ENCODE measurements around the gene DAGLA. TPM values are rescaled to one million over a fixed set of nuclear protein-coding genes. Genes with fewer than 3 reads are reported as not detected.

The DAGLA gene
- total and polyA plus RNA-seq, 2 of the 13 experiments (the other 11 are each of a cell fraction or from before 2014, with no cell fraction given) = 2.6 to 3.9 TPM

GRCh38 chr11:61679893-61680621 lies at the start of gene DAGLA (continued):
- TF ChIP-seq REST (IDR thresholded peaks at IDR 0.05; ENCODE audit: borderline replicate concordance in 1 of 2, low read depth in 1 of 2, low read length in 2 of 2) (no peak), ZNF143 (CRISPR knock-in tag; IDR thresholded peaks at IDR 0.05) (no peak), ZBTB43 (CRISPR knock-in tag; conservative IDR thresholded peaks at IDR 0.05) (no peak), ZNF33A (CRISPR knock-in tag; IDR thresholded peaks at IDR 0.05; ENCODE audit: borderline replicate concordance) (no peak), CREB1 (IDR thresholded peaks at IDR 0.05) (no peak), CREB1 (CRISPR knock-in tag; IDR thresholded peaks at IDR 0.05) (no peak), YEATS2 (CRISPR knock-in tag; IDR thresholded peaks at IDR 0.05; ENCODE audit: borderline replicate concordance) (no peak), ZNF235 (CRISPR knock-in tag; IDR thresholded peaks at IDR 0.05; ENCODE audit: borderline replicate concordance) (no peak), CSRNP2 (CRISPR knock-in tag; conservative IDR thresholded peaks at IDR 0.05; ENCODE audit: low read depth) (no peak), ZNF639 (CRISPR knock-in tag; conservative IDR thresholded peaks at IDR 0.05) (peak; percentile 44; the same call in 1 of the 2 replicates), POGZ (CRISPR knock-in tag; IDR thresholded peaks at IDR 0.05) (peak; percentile 38; the same call in 1 of the 2 replicates), THAP11 (CRISPR knock-in tag; IDR thresholded peaks at IDR 0.05) (peak; percentile 43; the same call in 1 of the 2 replicates), CCAR2 (optimal IDR thresholded peaks at IDR 0.05; ENCODE audit: low read depth, low read length) (no peak)
- TF ChIP-seq, protein P1, sequence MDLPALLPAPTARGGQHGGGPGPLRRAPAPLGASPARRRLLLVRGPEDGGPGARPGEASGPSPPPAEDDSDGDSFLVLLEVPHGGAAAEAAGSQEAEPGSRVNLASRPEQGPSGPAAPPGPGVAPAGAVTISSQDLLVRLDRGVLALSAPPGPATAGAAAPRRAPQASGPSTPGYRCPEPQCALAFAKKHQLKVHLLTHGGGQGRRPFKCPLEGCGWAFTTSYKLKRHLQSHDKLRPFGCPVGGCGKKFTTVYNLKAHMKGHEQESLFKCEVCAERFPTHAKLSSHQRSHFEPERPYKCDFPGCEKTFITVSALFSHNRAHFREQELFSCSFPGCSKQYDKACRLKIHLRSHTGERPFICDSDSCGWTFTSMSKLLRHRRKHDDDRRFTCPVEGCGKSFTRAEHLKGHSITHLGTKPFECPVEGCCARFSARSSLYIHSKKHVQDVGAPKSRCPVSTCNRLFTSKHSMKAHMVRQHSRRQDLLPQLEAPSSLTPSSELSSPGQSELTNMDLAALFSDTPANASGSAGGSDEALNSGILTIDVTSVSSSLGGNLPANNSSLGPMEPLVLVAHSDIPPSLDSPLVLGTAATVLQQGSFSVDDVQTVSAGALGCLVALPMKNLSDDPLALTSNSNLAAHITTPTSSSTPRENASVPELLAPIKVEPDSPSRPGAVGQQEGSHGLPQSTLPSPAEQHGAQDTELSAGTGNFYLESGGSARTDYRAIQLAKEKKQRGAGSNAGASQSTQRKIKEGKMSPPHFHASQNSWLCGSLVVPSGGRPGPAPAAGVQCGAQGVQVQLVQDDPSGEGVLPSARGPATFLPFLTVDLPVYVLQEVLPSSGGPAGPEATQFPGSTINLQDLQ (CRISPR knock-in tag; IDR thresholded peaks at IDR 0.05) = no peak
- TF ChIP-seq, protein P2, sequence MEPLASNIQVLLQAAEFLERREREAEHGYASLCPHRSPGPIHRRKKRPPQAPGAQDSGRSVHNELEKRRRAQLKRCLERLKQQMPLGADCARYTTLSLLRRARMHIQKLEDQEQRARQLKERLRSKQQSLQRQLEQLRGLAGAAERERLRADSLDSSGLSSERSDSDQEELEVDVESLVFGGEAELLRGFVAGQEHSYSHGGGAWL (CRISPR knock-in tag; IDR thresholded peaks at IDR 0.05) = no peak
- TF ChIP-seq, protein P3, sequence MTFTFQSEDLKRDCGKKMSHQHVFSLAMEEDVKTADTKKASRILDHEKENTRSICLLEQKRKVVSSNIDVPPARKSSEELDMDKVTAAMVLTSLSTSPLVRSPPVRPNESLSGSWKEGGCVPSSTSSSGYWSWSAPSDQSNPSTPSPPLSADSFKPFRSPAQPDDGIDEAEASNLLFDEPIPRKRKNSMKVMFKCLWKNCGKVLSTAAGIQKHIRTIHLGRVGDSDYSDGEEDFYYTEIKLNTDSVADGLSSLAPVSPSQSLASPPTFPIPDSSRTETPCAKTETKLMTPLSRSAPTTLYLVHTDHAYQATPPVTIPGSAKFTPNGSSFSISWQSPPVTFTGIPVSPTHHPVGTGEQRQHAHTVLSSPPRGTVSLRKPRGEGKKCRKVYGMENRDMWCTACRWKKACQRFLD (CRISPR knock-in tag; IDR thresholded peaks at IDR 0.05; ENCODE audit: borderline replicate concordance) = no peak
